Cardiac muscle cell (in vitro differentiated cells and primary cell): Measurements from ENCODE around the gene LCN10. TPM values are rescaled to one million over a fixed set of nuclear protein-coding genes. Genes with fewer than 3 reads are reported as not detected.

ENCODE experiments used
- DNase-seq, 2 donors: peaks; one replicate each; pipeline versions ENCODE4 v3.0.0 to v3.0.0-alpha.2; 2010 to 2017; ENCODE audit warnings: low read depth in 1 of 2, low spot score in 1 of 2
- H3K27ac ChIP-seq: fragments of 200-600 bp; sonication (generic); 2 replicates; pipeline ENCODE4 v1.5.1; 2016
- H3K27me3 ChIP-seq: fragments of 200-600 bp; sonication (generic); 2 replicates; pipeline ENCODE4 v1.6.0; 2016; ENCODE audit warnings: control low read depth
- H3K36me3 ChIP-seq: fragments of 200-600 bp; sonication (generic); 2 replicates; pipeline ENCODE4 v1.5.1; 2016; ENCODE audit warnings: control low read depth
- H3K4me1 ChIP-seq: fragments of 200-600 bp; sonication (generic); 2 replicates; pipeline ENCODE4 v1.8.1; 2017; ENCODE audit warnings: low read depth, mild to moderate bottlenecking, mixed run types
- H3K4me3 ChIP-seq: fragments of 200-600 bp; sonication (generic); 2 replicates; pipeline ENCODE4 v1.5.1; 2016; ENCODE audit warnings: mild to moderate bottlenecking
- H3K9me3 ChIP-seq: fragments of 200-600 bp; sonication (generic); 2 replicates; pipeline ENCODE4 v1.5.1; 2017; ENCODE audit warnings: low read depth, mild to moderate bottlenecking, control low read depth
- CTCF ChIP-seq: IDR thresholded peaks from 2 replicates; pipeline ENCODE4 v1.5.1; 2012; ENCODE audit warnings: low read depth, mild to moderate bottlenecking, low read length
- polyA plus RNA-seq: library from polyadenylated mRNA; unstranded; fragments of >200 nt; fragmentation: Nextera tagmentation; extraction: Ambion mirVana; gene quantifications from 2 replicates; pipeline ENCODE4 v1.2.1, GENCODE V29; 2016
- total RNA-seq: library from RNA; depleted of rRNA; stranded (reverse); fragments of >200 nt; gene quantifications from 2 replicates; pipeline ENCODE4 v1.2.3, GENCODE V29; 2016

Gene LCN10
- total and polyA plus RNA-seq, 2 experiments from 2014 or later = 0.63 to 0.71 TPM

- Histone ChIP-seq H3K4me1 (no peaks in the 10 kb centered on the region), H3K27me3 (no peaks in the 10 kb centered on the region), H3K9me3 (no peaks in the 10 kb centered on the region), H3K36me3 (no peaks in the 10 kb centered on the region), H3K27ac (no peak overlapping the region), H3K4me3 (no peak overlapping the region)
- no peak for DNase-seq
- TF ChIP-seq CTCF = no peak
Observed at GRCh38 chr9:136693490-136694162, 49.1 kb downstream of the LCN10 start.

DNA sequence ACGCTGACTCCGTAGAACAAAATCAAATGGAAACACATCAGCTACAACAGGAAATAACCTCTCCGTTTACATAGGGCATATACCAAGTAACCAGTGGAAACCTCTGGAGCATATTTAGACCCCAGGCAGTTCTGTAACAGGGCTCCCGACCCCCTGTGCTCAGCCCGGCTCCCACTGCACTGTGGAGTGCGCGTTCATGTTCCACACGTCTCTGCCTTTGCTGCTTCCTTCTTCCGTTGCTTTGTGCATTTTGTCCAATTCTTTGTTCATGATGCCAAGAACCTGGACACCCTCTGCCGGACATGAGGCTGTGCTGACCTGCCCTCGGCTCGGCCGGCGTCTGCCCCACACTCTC lies 49.6 kb downstream of the LCN10 start:
- no peaks in the 10 kb centered on the region for H3K36me3 ChIP-seq
- no peak overlapping the region for H3K4me3 ChIP-seq
- no peaks in the 10 kb centered on the region for H3K27me3 ChIP-seq
- DNase-seq = no peak
- TF ChIP-seq CTCF = no peak
- no peaks in the 10 kb centered on the region for H3K4me1 ChIP-seq
- no peaks in the 10 kb centered on the region for H3K9me3 ChIP-seq
- H3K27ac ChIP-seq = no peak overlapping the region

DNA sequence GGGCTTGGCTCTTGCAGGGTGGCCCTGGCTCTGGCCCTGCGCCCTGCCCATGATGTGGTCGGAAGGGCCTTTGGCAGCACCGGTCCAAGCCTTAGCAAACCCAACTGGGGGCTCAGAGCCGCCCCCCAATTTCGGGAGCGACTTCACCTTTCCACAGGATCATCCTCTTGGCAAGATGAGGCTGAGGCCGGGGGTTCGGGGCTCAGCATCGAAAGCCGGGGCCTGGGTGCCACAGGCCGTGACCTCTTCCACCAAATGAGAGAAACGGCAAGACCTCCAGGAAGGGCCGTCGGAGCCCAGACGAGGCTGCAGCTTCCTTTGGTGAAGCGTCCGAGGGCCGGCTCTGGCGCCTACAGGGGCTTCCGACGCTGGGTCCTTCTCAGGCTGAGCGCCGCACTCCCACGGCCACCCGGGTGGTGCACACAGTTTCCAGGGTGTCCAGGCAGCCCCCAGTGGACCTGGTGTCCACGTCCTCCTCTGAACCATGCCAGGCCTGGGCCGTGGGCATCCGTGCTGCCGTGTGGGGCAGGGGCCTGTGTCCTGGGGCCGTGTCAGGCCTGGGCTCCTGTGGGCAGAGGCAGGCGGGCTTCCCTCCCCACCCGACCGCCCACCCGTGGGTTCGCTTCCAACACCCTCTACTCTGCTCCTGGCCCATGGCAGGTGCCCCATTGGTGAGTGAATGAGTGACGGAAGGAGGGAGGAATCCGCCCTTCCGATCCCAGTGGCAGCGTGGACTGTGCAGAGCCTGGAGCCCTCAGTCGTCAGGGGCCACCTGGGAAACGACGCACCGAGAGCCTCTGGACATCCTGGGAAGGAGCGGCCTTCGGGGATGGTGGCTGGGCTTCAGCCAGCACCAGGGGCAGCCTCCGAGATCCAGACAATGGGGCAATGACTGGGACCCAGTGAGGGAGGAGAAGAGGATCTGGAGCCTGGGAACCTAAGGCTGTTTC lies 50.3 kb downstream of the LCN10 start:
- no peak overlapping the region for H3K4me3 ChIP-seq
- no peaks in the 10 kb centered on the region for H3K27me3 ChIP-seq
- H3K9me3 ChIP-seq = no peaks in the 10 kb centered on the region
- no peak for TF ChIP-seq CTCF
- no peak for DNase-seq
- no peaks in the 10 kb centered on the region for H3K36me3 ChIP-seq
- no peak overlapping the region for H3K27ac ChIP-seq
- no peaks in the 10 kb centered on the region for H3K4me1 ChIP-seq

- DNase-seq = no peak
- no peak for TF ChIP-seq CTCF
- no peaks in the 10 kb centered on the region for H3K9me3 ChIP-seq
- H3K27ac ChIP-seq = no peak overlapping the region
- no peaks in the 10 kb centered on the region for H3K36me3 ChIP-seq
- H3K4me1 ChIP-seq = no peaks in the 10 kb centered on the region
- H3K27me3 ChIP-seq = no peaks in the 10 kb centered on the region
- no peak overlapping the region for H3K4me3 ChIP-seq
Observed at GRCh38 chr9:136691316-136692184, 51.2 kb downstream of the LCN10 start.

GRCh38 chr9:136690806-136691261 lies 51.9 kb downstream of the LCN10 start:
- H3K27ac ChIP-seq = no peak overlapping the region
- peaks cover 7% of the 10 kb centered on the region for H3K4me1 ChIP-seq

More at GRCh38 chr9:136690806-136691261, 51.9 kb downstream of the LCN10 start:
- Histone ChIP-seq H3K9me3 (no peaks in the 10 kb centered on the region), H3K4me3 (no peak overlapping the region), H3K36me3 (no peaks in the 10 kb centered on the region), H3K27me3 (no peaks in the 10 kb centered on the region)
- TF ChIP-seq CTCF = no peak
- DNase-seq = no peak
